Endothelial cell of umbilical vein (primary cell): ENCODE measurements around the gene PTPN20. TPM values are rescaled to one million over a fixed set of nuclear protein-coding genes. Genes with fewer than 3 reads are reported as not detected.

Source experiments
- BruUV-seq: library from RNA; stranded (reverse); fragments of 400-500 nt; replicated peaks from 2 replicates; lab custom pipeline; 2021; lab: Mats Ljungman, UMichigan
- CTCF ChIA-PET: fragments of 300-600, 350-600 bp; sonication (Branson Sonifier 250); formaldehyde crosslinking; loops from one replicate; lab custom pipeline; 2021; ENCODE audit warnings: antibody characterized with exemption, inconsistent platforms; lab: Charles Lee
- POLR2A ChIA-PET: fragments of 300-600, 350-600 bp; sonication (Branson Sonifier 250); formaldehyde crosslinking; loops from one replicate; lab custom pipeline; 2021; ENCODE audit warnings: antibody characterized with exemption, inconsistent platforms; lab: Charles Lee
- DNase-seq: peaks from one replicate; pipeline ENCODE4 v3.0.0-alpha.2; 2011; ENCODE audit warnings: low read depth, low spot score
- FAIRE-seq: peaks from 2 replicates; lab custom pipeline; 2011; peaks lifted over from hg19 to GRCh38; lab: Jason Lieb, UNC
- H2AFZ ChIP-seq: 2 replicates; pipeline ENCODE4 v1.6.0; 2012; ENCODE audit warnings: low read depth, low read length, control low read depth, inconsistent platforms
- H3K27ac ChIP-seq: 2 replicates; pipeline ENCODE4 v1.5.1; 2011; ENCODE audit warnings: low read depth, mild to moderate bottlenecking, control low read depth, low read length, moderate library complexity; ENCODE audit not compliant: insufficient read depth
- H3K27me3 ChIP-seq, 2 experiments: 2 replicates each; pipeline versions ENCODE4 v1.6.0 to v1.6.1; 2011; ENCODE audit warnings: low read length in 2 of 2, mixed read lengths in 1 of 2; ENCODE audit not compliant: control insufficient read depth in 2 of 2, insufficient read depth in 2 of 2
- H3K36me3 ChIP-seq, 2 experiments: 2 replicates in 1 of 2; 3 replicates in 1 of 2; pipeline ENCODE4 v1.5.1; 2011; ENCODE audit warnings: low read length in 2 of 2, mild to moderate bottlenecking in 1 of 2, moderate library complexity in 1 of 2; ENCODE audit not compliant: control insufficient read depth in 2 of 2, insufficient read depth in 2 of 2; ENCODE audit errors: extremely low read depth in 1 of 2
- H3K4me1 ChIP-seq: 3 replicates; pipeline ENCODE4 v1.5.1; 2011; ENCODE audit warnings: mild to moderate bottlenecking, low read length; ENCODE audit not compliant: control insufficient read depth, insufficient read depth; ENCODE audit errors: extremely low read depth
- H3K4me2 ChIP-seq: 2 replicates; pipeline ENCODE4 v1.6.1; 2011; ENCODE audit warnings: low read length, control low read depth, mixed read lengths; ENCODE audit not compliant: insufficient read depth
- H3K4me3 ChIP-seq, 3 experiments: fragments of 200-600 bp in 1 of 3; sonication (generic), shearing (Covaris generic) in 1 of 3; replicated peaks in 1 of 3; 2 replicates each; pipeline ENCODE4 v1.5.1; 2011 to 2016; ENCODE audit warnings: control low read depth in 3 of 3, low read length in 3 of 3, mild to moderate bottlenecking in 2 of 3, inconsistent platforms in 1 of 3, low read depth in 1 of 3, moderate library complexity in 1 of 3; ENCODE audit not compliant: insufficient read depth in 1 of 3
- H3K79me2 ChIP-seq: 2 replicates; pipeline ENCODE4 v1.6.0; 2012; ENCODE audit warnings: low read length, inconsistent platforms; ENCODE audit not compliant: control insufficient read depth, insufficient read depth
- H3K9ac ChIP-seq: replicated peaks from 2 replicates; pipeline ENCODE3; 2011; ENCODE audit warnings: low read length, control low read depth; ENCODE audit not compliant: insufficient read depth; ENCODE audit errors: extremely low read depth
- H3K9me1 ChIP-seq: replicated peaks from 3 replicates; pipeline ENCODE4 v1.6.0; 2011; ENCODE audit warnings: mild to moderate bottlenecking, low read length; ENCODE audit not compliant: control insufficient read depth, insufficient read depth; ENCODE audit errors: extremely low read depth
- H3K9me3 ChIP-seq: replicated peaks from 2 replicates; pipeline ENCODE4 v1.5.1; 2012; ENCODE audit warnings: low read length, inconsistent platforms; ENCODE audit not compliant: control insufficient read depth, insufficient read depth
- H4K20me1 ChIP-seq: replicated peaks from 2 replicates; pipeline ENCODE3; 2011; ENCODE audit warnings: mild to moderate bottlenecking, low read length; ENCODE audit not compliant: control insufficient read depth, insufficient read depth; ENCODE audit errors: extremely low read depth
- CTCF ChIP-seq, 2 donors: IDR thresholded peaks; 1 replicate in 1 of 2; 2 replicates in 1 of 2; pipeline ENCODE4 v1.5.1; 2011; ENCODE audit warnings: low read length in 2 of 2, mild to moderate bottlenecking in 2 of 2, moderate library complexity in 2 of 2, control low read depth in 1 of 2, inconsistent platforms in 1 of 2, low read depth in 1 of 2; ENCODE audit not compliant: insufficient read depth in 1 of 2; ENCODE audit errors: extremely low read depth in 1 of 2
- EZH2 ChIP-seq: IDR thresholded peaks from 2 replicates; pipeline ENCODE4 v1.6.1; 2012; ENCODE audit warnings: borderline replicate concordance, low read depth, mild to moderate bottlenecking, moderate library complexity, low read length, inconsistent platforms; ENCODE audit not compliant: severe bottlenecking
- FOS ChIP-seq: IDR thresholded peaks from 2 replicates; pipeline ENCODE4 v1.6.1; 2011; ENCODE audit warnings: mild to moderate bottlenecking, low read length, moderate library complexity, borderline replicate concordance; ENCODE audit not compliant: insufficient read depth
- GATA2 ChIP-seq: IDR thresholded peaks from 2 replicates; pipeline ENCODE4 v1.7.0; 2011; ENCODE audit warnings: low read depth, mild to moderate bottlenecking, moderate library complexity, mixed read lengths, low read length; ENCODE audit not compliant: insufficient read length, insufficient read depth
- JUN ChIP-seq: IDR thresholded peaks from 2 replicates; pipeline ENCODE4 v1.6.1; 2011; ENCODE audit warnings: borderline replicate concordance, low read depth; ENCODE audit not compliant: insufficient read length, insufficient read depth
- MAX ChIP-seq: IDR thresholded peaks from 2 replicates; pipeline ENCODE4 v1.6.1; 2011; ENCODE audit not compliant: insufficient read depth, insufficient read length
- MYC ChIP-seq: IDR thresholded peaks from one replicate; pipeline ENCODE4 v1.6.1; 2011; ENCODE audit warnings: mild to moderate bottlenecking, low read depth, low read length
- POLR2A ChIP-seq: IDR thresholded peaks from 2 replicates; pipeline ENCODE4 v1.6.1; 2012; ENCODE audit warnings: low read depth, mild to moderate bottlenecking, control low read depth, low read length
- POLR2AphosphoS5 ChIP-seq: IDR thresholded peaks from 2 replicates; pipeline ENCODE4 v1.6.1; 2012; ENCODE audit warnings: low read depth, mild to moderate bottlenecking, control low read depth, low read length, moderate library complexity; ENCODE audit not compliant: insufficient read depth
- dilution Hi-C: fragments of 300-500 bp; cut with MboI; formaldehyde crosslinking; loops from one replicate; pipeline ENCODE4 v1.15.0; 2019; ENCODE audit warnings: low sequenced_read_pairs; ENCODE audit not compliant: extremely low pct_ligation_motif_present
- intact Hi-C: fragments of 100-400 bp; cut with micrococcal nuclease; formaldehyde crosslinking; loops from one replicate; pipeline ENCODE4 v1.10.0; 2022
- polyA plus RNA-seq, 4 experiments: library from polyadenylated mRNA; depleted of rRNA in 3 of 4; stranded (reverse) in 3 of 4; unstranded in 1 of 4; fragments of >200 nt; gene quantifications; 2 replicates each; pipeline versions ENCODE4 v1.2.1 to v1.2.3, GENCODE V29; 2011 to 2012; ENCODE audit warnings: missing spikeins in 1 of 4
- total RNA-seq: library from RNA; stranded (reverse); gene quantifications from 2 replicates; pipeline ENCODE4 v1.2.3, GENCODE V29; 2021

PTPN20 gene
- total and polyA plus RNA-seq, 2 donors (not counting 3 experiments of a cell fraction or from before 2014, with no cell fraction given) = 0.27 TPM; not detected in 1

GRCh38 chr10:47050618-47051455 is 139.6 kb downstream of the PTPN20 start:
- Histone ChIP-seq H4K20me1 (no peaks in the 10 kb centered on the region), H3K9me3 (no peaks in the 10 kb centered on the region), H3K27me3 (no peaks in the 10 kb centered on the region), H3K4me1 (no peaks in the 10 kb centered on the region), H3K9ac (no peak overlapping the region), H3K4me3 (no peak overlapping the region), H3K4me2 (no peak overlapping the region), H3K36me3 (no peaks in the 10 kb centered on the region), H3K9me1 (no peaks in the 10 kb centered on the region), H3K79me2 (no peaks in the 10 kb centered on the region), H3K27ac (no peak overlapping the region), H2AFZ (no peak overlapping the region)
- BruUV-seq = no TSS peak
- intact Hi-C loops = no loop called here
- ChIA-PET POLR2A (no interaction called here), CTCF (interaction anchor here (1.8 kb wide), 1 partner anchor 261 kb away, joined by 11 read pairs; no protein-coding TSS in a partner anchor)
- dilution Hi-C loops = no loop called here
- FAIRE-seq (no peak), DNase-seq (no peak)
- TF ChIP-seq EZH2 (no peak), MYC (no peak), MAX (no peak), POLR2AphosphoS5 (no peak), CTCF (IDR thresholded peaks at IDR 0.05; ENCODE audit: extremely low read depth in 1 of 2, insufficient read depth in 1 of 2, low read depth in 1 of 2, low read length in 2 of 2) (no peak), JUN (no peak), GATA2 (no peak), POLR2A (no peak), FOS (no peak)
